ENCODE results near the gene REC8. TPM values are rescaled to one million over a fixed set of nuclear protein-coding genes. Genes with fewer than 3 reads are reported as not detected.
A peak's percentile ranks its signal among the peaks of the same experiment; 100 is the strongest.

Gene REC8
- total and polyA plus RNA-seq, 2 of the 13 experiments (the other 11 are each of a cell fraction or from before 2014, with no cell fraction given), result 3.4 to 14.7 TPM

- TF ChIP-seq ZNF350 (CRISPR knock-in tag; IDR thresholded peaks at IDR 0.05; ENCODE audit: borderline replicate concordance, low read depth), result peak; percentile 75; the same call in 1 of the 2 replicates
- no peak; the same call in none of the 2 replicates for TF ChIP-seq ARID5B (CRISPR knock-in tag; IDR thresholded peaks at IDR 0.05)
- TF ChIP-seq CC2D1A (CRISPR knock-in tag; IDR thresholded peaks at IDR 0.05), result no peak
- peak; percentile 96 for TF ChIP-seq MXD4 (CRISPR knock-in tag; IDR thresholded peaks at IDR 0.05)
- no peak; the same call in 1 of the 2 replicates for TF ChIP-seq ZSCAN31 (CRISPR knock-in tag; IDR thresholded peaks at IDR 0.05; ENCODE audit: low read depth)
- TF ChIP-seq CERS6 (CRISPR knock-in tag; IDR thresholded peaks at IDR 0.05), result peak; percentile 22; the same call in 1 of the 2 replicates
- peak; percentile 96; the same call in 1 of the 2 replicates for TF ChIP-seq ZSCAN12 (CRISPR knock-in tag; IDR thresholded peaks at IDR 0.05)
- no peak for TF ChIP-seq ZFP91 (CRISPR knock-in tag; IDR thresholded peaks at IDR 0.05; ENCODE audit: borderline replicate concordance)
- no peak for TF ChIP-seq ATF7 (IDR thresholded peaks at IDR 0.05)
- TF ChIP-seq ATF7 (CRISPR knock-in tag; IDR thresholded peaks at IDR 0.05), result no peak
- TF ChIP-seq TAF1 (CRISPR knock-in tag; IDR thresholded peaks at IDR 0.05), result peak; percentile 75
- TF ChIP-seq HOXA5 (CRISPR knock-in tag; IDR thresholded peaks at IDR 0.05), result peak; percentile 67; the same call in 1 of the 2 replicates
- no peak for TF ChIP-seq SYNCRIP (IDR thresholded peaks at IDR 0.05; ENCODE audit: insufficient read depth, low read depth, low read length)
- peak; percentile 75 for TF ChIP-seq HNRNPLL (IDR thresholded peaks at IDR 0.05; ENCODE audit: low read depth, low read length, poor library complexity, severe bottlenecking)
- peak; percentile 39 for TF ChIP-seq IKZF4 (CRISPR knock-in tag; IDR thresholded peaks at IDR 0.05; ENCODE audit: borderline replicate concordance, low read depth, not compliant biosample characterization)
- peak; percentile 69; the same call in 1 of the 2 replicates for TF ChIP-seq KDM2A (CRISPR knock-in tag; IDR thresholded peaks at IDR 0.05; ENCODE audit: borderline replicate concordance, low read depth)
- TF ChIP-seq HOMEZ (CRISPR knock-in tag; IDR thresholded peaks at IDR 0.05; ENCODE audit: low read depth), result no peak; the same call in 1 of the 2 replicates
- peak; percentile 31; the same call in 1 of the 2 replicates for TF ChIP-seq ARNT2 (CRISPR knock-in tag; IDR thresholded peaks at IDR 0.05; ENCODE audit: low read depth)
- TF ChIP-seq ZNF343 (CRISPR knock-in tag; IDR thresholded peaks at IDR 0.05), result no peak; the same call in 1 of the 2 replicates
- TF ChIP-seq PHB2 (IDR thresholded peaks at IDR 0.05; ENCODE audit: partially characterized antibody), result no peak
- TF ChIP-seq TMF1 (CRISPR knock-in tag; IDR thresholded peaks at IDR 0.05; ENCODE audit: low read depth), result no peak; the same call in none of the 2 replicates
Observed at GRCh38 chr14:24146978-24147760, 24.7 kb upstream of the REC8 start, which contains the start of gene RNF31 (continued).

Data from HepG2 (cell line).